ENCODE measurements around the gene NOTCH3.

Gene NOTCH3

DNA sequence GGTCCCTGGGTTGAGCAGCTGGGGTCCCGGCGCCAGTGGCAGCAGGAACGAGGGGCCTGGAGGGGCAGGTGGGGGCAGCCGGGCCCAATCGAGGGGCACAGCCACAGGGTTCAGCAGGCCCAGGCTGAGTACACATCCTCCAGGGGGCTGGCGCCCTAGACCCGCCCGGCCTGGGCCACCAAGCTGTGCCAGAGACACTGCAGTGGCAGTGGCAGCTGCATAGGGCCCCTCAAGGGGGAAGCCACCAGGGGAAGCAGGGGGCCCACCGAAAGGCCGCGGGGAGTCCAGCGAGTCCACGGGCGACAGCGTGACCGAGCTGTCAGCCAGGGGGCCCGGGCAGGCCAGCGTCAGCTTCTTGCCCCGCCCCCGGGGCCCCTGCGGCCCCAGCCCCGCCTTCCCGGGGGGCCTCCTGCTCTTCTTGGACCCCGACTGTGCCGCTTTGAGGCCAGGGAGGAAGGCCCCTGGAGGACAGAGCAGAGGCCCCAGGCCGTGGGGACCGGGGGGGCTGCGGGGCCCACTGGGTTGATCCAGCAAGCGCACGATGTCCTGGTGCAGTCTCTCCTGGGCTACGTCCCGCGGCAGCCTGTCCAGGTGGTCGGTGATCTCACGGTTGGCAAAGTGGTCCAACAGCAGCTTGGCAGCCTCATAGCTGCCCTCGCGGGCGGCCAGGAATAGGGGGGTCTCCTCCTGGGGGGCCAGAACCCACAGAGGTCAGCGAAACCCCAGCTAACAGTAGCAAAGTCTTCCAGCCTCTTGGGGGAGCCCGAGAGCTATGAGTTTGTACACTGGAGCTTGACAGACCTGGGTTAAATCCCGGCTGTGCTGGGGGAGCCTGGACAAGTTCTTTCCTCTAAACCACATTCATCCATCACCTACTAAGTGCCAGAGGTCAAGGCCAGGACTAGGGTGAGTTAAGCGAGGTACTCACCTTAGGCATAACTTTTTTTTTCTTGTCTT lies 39.5 kb downstream of the NOTCH3 start:
- DNase-seq (ENCODE audit: low read depth in 2 of 2), result no peak

DNA sequence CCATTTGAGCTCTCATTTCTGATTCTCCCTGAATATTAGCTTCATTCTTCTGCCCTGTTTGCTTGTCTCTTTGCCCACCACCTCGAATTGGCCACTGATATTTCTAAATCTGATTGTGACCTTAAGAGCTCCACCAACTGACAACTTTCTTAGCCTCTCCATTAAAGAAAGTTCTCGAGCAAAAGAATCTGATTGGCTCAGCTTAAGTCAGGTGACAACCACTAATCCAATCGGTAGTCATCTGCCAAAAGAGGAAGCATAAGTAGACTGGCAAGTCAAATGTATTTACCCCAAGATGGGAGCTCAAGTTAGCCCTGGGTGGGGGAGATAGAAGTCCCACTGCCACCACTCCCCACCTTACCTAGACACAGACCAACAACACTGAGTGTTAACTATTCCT lies 41.5 kb downstream of the NOTCH3 start:
- DNase-seq (ENCODE audit: low read depth in 2 of 2), result no peak

GRCh38 chr19:15156391-15156790 lies 44.4 kb downstream of the NOTCH3 start:
- DNase-seq (ENCODE audit: low read depth in 2 of 2), result no peak

DNA sequence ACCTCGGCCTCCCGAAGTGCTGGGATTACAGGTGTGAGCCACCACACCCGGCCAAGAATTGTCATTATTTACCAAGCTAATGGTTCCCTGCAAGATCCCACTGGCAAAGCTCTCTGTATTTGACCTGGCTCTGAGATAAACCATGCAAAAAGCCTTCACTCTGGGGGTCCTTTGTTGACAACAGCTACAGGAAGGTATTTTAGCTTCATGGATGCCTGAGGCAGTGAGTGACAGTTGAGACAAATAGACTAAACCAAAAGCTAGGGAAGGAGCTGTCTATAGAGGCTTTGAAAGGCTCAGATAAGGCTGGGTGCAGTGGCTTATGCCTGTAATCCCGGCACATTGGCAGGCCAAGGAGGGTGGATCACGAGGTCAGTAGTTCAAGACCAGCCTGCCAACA lies 45.5 kb downstream of the NOTCH3 start:
- DNase-seq (ENCODE audit: low read depth in 2 of 2), result no peak

DNA sequence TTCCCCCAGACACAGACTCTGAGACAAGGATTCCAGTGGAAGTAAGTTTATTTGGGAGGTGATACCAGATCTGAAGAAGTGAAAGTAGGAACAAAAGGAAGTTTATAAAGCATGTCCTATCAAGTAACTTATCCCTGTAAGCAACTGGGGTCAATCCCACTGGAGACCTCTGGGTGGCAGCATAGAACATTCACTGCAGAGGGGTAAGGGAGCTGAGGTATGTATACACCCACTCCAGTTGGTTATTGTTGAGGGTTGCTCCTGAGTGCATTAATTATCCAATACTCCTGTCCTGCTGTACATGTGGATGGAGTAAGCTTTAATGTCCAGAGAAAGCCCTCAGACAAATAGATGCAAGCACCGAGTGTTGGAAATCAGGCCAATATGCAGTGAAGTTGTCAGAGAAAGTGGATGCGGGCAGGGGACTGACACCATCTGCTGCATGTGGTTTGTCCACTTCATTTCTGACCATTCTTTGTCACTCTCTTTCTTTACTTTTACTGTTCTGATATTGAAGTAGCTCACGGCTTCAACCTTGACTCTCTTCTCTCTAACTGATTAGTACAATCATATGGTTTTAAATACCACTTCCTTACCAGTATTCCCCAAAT lies 46.7 kb downstream of the NOTCH3 start:
- peak in 1 of 2 donors; percentile 20 for DNase-seq (ENCODE audit: low read depth in 2 of 2)

GRCh38 chr19:15149737-15150136 lies 51.1 kb downstream of the NOTCH3 start:
- DNase-seq (ENCODE audit: low read depth in 2 of 2), result no peak

GRCh38 chr19:15147090-15147489 lies 53.7 kb downstream of the NOTCH3 start:
- no peak for DNase-seq (ENCODE audit: low read depth in 2 of 2)

- DNase-seq (ENCODE audit: low read depth in 2 of 2), result no peak
These were observed 56.6 kb downstream of the NOTCH3 start for GRCh38 chr19:15144046-15144646.

DNA sequence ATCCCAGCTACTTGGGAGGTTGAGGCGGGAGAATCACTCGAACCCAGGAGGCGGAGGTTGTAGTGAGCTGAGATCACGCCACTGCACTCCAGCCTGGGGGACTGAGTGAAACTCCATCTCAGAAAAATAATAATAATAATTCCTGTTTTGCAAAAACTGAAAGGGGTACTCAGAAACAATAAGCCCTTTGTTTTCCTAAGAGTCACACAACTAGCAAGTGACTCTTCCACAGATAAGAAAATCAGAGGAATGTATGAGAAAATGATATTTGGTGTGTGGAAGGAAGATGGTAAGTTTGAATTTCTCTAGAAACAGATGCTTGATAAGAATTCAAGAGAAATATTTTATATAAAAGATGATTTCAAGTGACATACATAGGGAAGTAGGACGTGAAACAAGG lies 58.5 kb downstream of the NOTCH3 start:
- no peak for DNase-seq (ENCODE audit: low read depth in 2 of 2)

DNA sequence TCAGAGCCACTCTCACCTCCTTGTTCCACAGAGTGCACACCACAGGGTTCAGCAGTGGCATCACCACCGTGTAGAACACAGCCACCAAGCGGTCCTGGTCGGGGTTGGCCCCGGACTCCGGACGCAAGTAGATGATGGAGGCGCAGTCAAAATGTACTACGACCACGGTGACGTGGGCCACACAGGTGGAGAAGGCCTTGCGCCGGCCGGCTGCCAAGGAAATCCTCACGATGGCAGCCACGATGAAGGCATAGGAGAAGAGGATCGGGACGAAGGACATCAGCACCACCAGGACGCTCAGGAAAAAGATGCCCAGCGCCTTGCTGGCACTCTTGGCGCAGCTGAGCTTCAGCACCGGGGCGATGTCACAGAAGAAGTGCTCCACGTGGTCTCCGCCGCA lies 59.7 kb downstream of the NOTCH3 start:
- no peak for DNase-seq (ENCODE audit: low read depth in 2 of 2)

DNA sequence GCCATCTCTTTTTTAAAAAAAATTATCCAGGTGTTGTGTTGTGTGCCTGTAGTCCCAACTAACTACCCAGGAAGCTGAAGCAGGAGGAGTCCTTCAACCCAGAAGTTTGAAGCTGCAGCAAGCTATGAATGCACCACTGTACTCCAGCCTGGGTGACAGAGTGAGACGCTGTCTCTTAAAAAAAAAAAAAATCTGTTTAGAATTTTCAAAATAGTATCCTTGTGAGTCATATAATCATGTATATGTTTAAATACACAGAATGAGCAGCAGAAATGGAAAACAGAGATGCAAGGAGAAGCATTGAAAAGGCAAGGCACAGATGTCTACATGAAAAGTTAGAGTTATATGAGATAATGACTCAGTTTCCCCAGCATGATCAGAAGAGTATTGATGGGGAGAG lies 62.4 kb downstream of the NOTCH3 start:
- no peak for DNase-seq (ENCODE audit: low read depth in 2 of 2)

DNA sequence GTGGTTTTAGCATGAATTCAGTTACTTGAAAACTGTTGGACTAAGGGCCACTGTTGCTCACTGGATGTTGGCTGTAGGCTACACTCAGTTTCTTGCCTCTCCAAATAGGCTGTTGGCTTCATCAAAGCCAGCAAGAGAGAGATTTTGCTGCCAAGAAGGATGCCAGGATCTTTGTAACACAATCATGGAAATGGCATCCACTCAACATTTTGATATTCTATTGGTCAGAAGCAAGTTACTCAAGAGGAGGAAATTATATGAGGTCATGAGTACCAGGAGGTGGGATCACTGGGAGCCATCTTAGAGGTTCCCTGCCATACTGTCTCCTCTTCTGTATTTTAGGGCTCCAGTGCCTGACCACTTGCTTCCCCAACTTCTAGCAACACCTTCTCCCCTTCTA lies 63.0 kb downstream of the NOTCH3 start:
- no peak for DNase-seq (ENCODE audit: low read depth in 2 of 2)

GRCh38 chr19:15136234-15136954 lies 64.4 kb downstream of the NOTCH3 start:
- DNase-seq (ENCODE audit: low read depth in 2 of 2), result no peak

DNA sequence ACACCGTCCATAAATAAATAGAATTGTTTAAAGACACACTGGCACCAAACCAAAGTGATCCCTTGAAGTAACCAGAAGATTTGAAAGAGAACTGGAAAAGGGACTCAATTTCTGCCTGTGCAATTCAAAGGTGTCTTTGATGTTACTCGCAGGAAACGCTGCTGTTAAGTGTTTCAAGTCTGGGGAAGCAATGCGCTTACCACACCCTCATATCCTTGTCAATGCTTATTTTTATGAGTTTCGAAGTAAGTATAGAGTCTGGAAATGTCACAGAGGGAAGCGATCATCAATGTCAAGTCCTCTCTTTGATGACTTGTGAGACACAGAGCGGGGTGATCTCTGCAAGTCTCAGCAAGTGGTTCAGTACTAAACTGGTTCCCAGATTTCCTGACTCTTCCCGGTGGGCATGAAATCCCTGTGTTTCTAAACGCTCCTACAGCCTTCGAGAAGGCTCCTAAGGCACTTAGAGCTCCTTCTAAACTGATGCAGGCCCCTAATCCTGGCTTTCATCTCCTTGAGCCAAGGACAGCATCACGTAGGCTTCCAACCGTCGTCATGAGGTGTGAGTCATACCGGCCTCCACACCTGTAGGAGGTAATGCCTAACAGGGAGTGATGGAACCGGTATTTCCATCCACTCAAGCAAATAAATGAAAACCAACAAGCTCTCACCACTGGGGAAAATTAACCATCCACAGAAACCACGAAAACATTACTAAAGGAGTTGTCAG lies 70.8 kb downstream of the NOTCH3 start:
- no peak for DNase-seq (ENCODE audit: low read depth in 2 of 2)

- DNase-seq (ENCODE audit: low read depth in 2 of 2), result no peak
These were observed 72.5 kb downstream of the NOTCH3 start for GRCh38 chr19:15128162-15128770.

- no peak for DNase-seq (ENCODE audit: low read depth in 2 of 2)
These were observed 74.5 kb downstream of the NOTCH3 start for GRCh38 chr19:15126131-15126910.

DNA sequence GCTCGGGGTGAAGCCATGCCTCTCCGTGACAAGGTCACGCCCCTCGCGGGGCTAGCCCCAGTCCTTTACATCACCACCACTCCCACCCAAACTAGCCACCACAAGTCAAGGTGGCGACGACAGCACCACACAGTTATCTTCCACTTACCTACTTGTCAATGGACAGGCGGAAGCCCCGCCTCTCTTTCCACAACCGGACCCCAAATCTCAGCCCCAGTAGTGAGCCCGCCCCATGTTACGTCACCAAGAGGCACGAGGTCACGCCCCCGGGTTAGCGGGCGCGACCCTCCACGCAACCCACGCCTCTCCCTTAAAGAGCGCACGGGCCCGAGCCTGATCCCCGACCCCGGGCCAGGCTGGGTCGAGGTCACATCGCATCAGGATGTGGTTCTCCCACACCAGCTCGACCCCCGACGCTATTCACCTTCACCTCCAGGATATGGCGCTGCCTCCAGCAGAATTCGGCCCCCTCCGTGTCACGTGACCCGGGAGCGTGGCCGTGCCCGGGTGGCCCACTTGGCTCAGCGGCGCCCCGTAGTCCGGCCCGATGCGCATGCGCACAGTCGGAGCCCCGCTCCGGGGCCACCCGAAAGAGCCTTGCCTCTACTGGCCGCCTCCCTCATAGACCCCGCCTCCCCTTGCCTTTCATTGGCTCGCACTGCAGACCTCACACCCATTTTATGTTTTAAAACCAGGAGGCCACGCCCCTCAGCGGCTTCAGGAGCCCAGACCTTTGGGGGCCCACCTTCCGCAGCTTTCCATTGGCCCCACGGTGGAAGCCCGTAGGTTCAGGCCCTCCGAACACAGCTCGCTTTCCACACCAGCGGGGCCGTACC lies 75.3 kb downstream of the NOTCH3 start:
- DNase-seq (ENCODE audit: low read depth in 2 of 2), result peak; percentile 98 to 99

DNA sequence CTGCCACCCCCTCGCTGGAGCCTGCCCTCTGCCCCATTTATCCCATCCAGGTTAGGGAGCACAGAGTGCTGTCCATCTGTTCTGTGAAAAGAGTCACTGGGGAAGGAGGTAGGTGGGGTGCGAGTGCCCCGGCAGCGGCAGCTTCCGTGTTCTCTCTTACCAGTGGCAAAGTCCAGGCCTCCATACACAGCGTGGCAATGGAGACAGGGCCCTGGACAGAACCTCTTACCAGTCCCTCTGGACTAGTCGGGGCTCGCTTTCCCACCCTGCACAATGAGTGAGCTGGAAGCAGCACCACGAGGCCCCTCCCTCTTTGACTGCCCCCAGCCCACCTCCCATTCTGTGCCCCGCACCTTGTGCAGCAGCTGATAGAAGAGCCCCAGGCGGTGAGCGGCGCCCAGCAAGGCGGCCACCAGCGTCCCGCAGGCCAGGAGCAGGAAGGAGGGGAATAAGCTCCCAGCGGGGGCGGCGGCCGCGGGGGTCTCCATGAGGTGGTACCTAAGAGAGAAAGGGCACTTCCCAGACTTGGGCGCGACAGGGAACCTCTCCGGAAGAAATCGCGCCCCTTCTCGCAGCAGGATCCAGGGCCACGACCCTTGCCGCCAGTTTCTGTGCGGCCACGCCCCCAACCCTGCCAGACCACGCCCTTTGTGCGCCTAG lies 76.1 kb downstream of the NOTCH3 start:
- DNase-seq (ENCODE audit: low read depth in 2 of 2), result no peak

- DNase-seq (ENCODE audit: low read depth in 2 of 2), result no peak
These were observed 76.9 kb downstream of the NOTCH3 start for GRCh38 chr19:15123900-15124299.
